ENCODE results near the gene CLEC9A. TPM values are rescaled to one million over a fixed set of nuclear protein-coding genes. Genes with fewer than 3 reads are reported as not detected.

Gene CLEC9A
- polyA plus RNA-seq, 1 experiment, result not detected

- CTCF ChIA-PET, result interaction anchor here (0.5 to 3.8 kb wide), 4 partner anchors 84 to 121 kb away, joined by 3 to 18 read pairs (median 4); no protein-coding TSS in a partner anchor
- DNase-seq (ENCODE audit: low read depth), result peak; percentile 71
- Histone ChIP-seq H3K4me3 (ENCODE audit: low read depth, low read length) (no peak overlapping the region), H3K27me3 (ENCODE audit: control insufficient read depth, insufficient read depth, low read length) (no peaks in the 10 kb centered on the region), H3K36me3 (ENCODE audit: control insufficient read depth, insufficient read depth, low read length) (no peaks in the 10 kb centered on the region)
- POLR2A ChIA-PET, result interaction anchor here (0.6 kb wide), 1 partner anchor 333 kb away, joined by 7 read pairs; no protein-coding TSS in a partner anchor
- TF ChIP-seq CTCF (IDR thresholded peaks at IDR 0.05; ENCODE audit: insufficient read depth, low read depth, low read length), result no peak
Measured at GRCh38 chr12:10031771-10032175, 1.3 kb downstream of the CLEC9A start.

- Histone ChIP-seq H3K27me3 (ENCODE audit: control insufficient read depth, insufficient read depth, low read length) (no peaks in the 10 kb centered on the region), H3K36me3 (ENCODE audit: control insufficient read depth, insufficient read depth, low read length) (no peaks in the 10 kb centered on the region), H3K4me3 (ENCODE audit: low read depth, low read length) (no peak overlapping the region)
- CTCF ChIA-PET, result interaction anchor here (0.6 to 6.9 kb wide), 11 partner anchors 68 to 312 kb away, joined by 3 to 73 read pairs (median 4); partner anchors contain the start of gene CLEC7A
- DNase-seq (ENCODE audit: low read depth), result no peak
- POLR2A ChIA-PET, result no interaction called here
- TF ChIP-seq CTCF (IDR thresholded peaks at IDR 0.05; ENCODE audit: insufficient read depth, low read depth, low read length), result peak; percentile 50
Measured at GRCh38 chr12:10033783-10034545, 3.5 kb downstream of the CLEC9A start.

- CTCF ChIA-PET, result interaction anchor here (2.5 kb wide), 1 partner anchor 98 kb away, joined by 7 read pairs; no protein-coding TSS in a partner anchor
- POLR2A ChIA-PET, result no interaction called here
- no peak for TF ChIP-seq CTCF (IDR thresholded peaks at IDR 0.05; ENCODE audit: insufficient read depth, low read depth, low read length)
Measured at GRCh38 chr12:10042167-10042566, 11.7 kb downstream of the CLEC9A start.

GRCh38 chr12:10048526-10048925 lies 18.0 kb downstream of the CLEC9A start:
- CTCF ChIA-PET, result interaction anchor here (1.0 kb wide), 1 partner anchor 91 kb away, joined by 3 read pairs; no protein-coding TSS in a partner anchor
- H3K27me3 ChIP-seq (ENCODE audit: control insufficient read depth, insufficient read depth, low read length), result no peaks in the 10 kb centered on the region
- POLR2A ChIA-PET, result interaction anchor here (0.7 kb wide), 1 partner anchor 248 kb away, joined by 5 read pairs; no protein-coding TSS in a partner anchor
- no peaks in the 10 kb centered on the region for H3K36me3 ChIP-seq (ENCODE audit: control insufficient read depth, insufficient read depth, low read length)
- DNase-seq (ENCODE audit: low read depth), result no peak
- H3K4me3 ChIP-seq (ENCODE audit: low read depth, low read length), result no peak overlapping the region
- TF ChIP-seq CTCF (IDR thresholded peaks at IDR 0.05; ENCODE audit: insufficient read depth, low read depth, low read length), result no peak

More at GRCh38 chr12:10042167-10042566, 11.7 kb downstream of the CLEC9A start:
- Histone ChIP-seq H3K27me3 (ENCODE audit: control insufficient read depth, insufficient read depth, low read length) (no peaks in the 10 kb centered on the region), H3K4me3 (ENCODE audit: low read depth, low read length) (no peak overlapping the region), H3K36me3 (ENCODE audit: control insufficient read depth, insufficient read depth, low read length) (no peaks in the 10 kb centered on the region)
- DNase-seq (ENCODE audit: low read depth), result no peak

GRCh38 chr12:10052193-10052913 lies 21.9 kb downstream of the CLEC9A start:
- Histone ChIP-seq H3K36me3 (ENCODE audit: control insufficient read depth, insufficient read depth, low read length) (no peaks in the 10 kb centered on the region), H3K4me3 (ENCODE audit: low read depth, low read length) (no peak overlapping the region), H3K27me3 (ENCODE audit: control insufficient read depth, insufficient read depth, low read length) (no peaks in the 10 kb centered on the region)
- no peak for TF ChIP-seq CTCF (IDR thresholded peaks at IDR 0.05; ENCODE audit: insufficient read depth, low read depth, low read length)
- no peak for DNase-seq (ENCODE audit: low read depth)
- ChIA-PET POLR2A (no interaction called here), CTCF (no interaction called here)

Data from BJ (cell line).